ENCODE data around the gene GAREM1.

DNA sequence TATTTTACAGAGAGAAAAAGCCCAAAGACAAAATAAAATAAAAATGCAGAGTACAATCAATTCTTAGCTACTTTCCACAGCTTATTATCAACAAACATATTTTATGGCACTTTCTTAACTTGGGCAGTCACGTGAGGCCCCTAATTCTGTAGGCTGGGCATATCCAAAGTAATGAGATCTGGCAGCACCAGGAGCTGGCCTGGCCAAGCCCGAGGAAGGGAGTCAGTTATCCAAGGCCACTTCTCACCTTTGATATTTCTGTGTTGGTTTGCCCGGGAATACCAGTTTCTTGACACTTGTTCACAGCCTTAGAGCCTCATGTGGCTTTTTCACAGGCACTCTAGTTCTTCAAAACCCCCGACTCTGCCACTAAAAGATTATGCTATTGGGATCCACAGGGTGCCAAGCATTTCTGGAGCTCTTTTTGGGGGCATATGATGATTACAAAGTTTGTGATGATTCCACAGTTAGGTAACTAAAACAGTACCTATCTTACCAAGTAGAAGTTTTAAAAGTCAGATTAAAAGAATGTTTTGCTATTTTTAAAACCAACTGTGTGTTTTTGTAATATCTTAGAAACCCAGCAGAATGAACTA is 190.4 kb downstream of the GAREM1 start:
- TF ChIP-seq, protein P1, sequence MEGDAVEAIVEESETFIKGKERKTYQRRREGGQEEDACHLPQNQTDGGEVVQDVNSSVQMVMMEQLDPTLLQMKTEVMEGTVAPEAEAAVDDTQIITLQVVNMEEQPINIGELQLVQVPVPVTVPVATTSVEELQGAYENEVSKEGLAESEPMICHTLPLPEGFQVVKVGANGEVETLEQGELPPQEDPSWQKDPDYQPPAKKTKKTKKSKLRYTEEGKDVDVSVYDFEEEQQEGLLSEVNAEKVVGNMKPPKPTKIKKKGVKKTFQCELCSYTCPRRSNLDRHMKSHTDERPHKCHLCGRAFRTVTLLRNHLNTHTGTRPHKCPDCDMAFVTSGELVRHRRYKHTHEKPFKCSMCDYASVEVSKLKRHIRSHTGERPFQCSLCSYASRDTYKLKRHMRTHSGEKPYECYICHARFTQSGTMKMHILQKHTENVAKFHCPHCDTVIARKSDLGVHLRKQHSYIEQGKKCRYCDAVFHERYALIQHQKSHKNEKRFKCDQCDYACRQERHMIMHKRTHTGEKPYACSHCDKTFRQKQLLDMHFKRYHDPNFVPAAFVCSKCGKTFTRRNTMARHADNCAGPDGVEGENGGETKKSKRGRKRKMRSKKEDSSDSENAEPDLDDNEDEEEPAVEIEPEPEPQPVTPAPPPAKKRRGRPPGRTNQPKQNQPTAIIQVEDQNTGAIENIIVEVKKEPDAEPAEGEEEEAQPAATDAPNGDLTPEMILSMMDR (conservative IDR thresholded peaks at IDR 0.05 in 1 of 2, IDR thresholded peaks at IDR 0.05 in 1 of 2; ENCODE audit: extremely low read depth in 1 of 2, insufficient read depth in 1 of 2, low read depth in 1 of 2, low read length in 2 of 2), result no peak
- TF ChIP-seq EZH2 (IDR thresholded peaks at IDR 0.05; ENCODE audit: borderline replicate concordance, low read length), result no peak

Data from mammary epithelial cell (primary cell).